Keratinocyte (primary cell): ENCODE data around the gene TDRD1.

Experiments
- CTCF ChIP-seq, 3 experiments: IDR thresholded peaks in 1 of 3; conservative IDR thresholded peaks in 1 of 3; optimal IDR thresholded peaks in 1 of 3; 2 replicates in 2 of 3; 3 replicates in 1 of 3; pipeline versions ENCODE3 to v1.5.1; 2011; ENCODE audit warnings: low read length in 3 of 3, mild to moderate bottlenecking in 3 of 3, moderate library complexity in 2 of 3, control low read depth in 1 of 3, inconsistent platforms in 1 of 3; ENCODE audit not compliant: insufficient read depth in 2 of 3; ENCODE audit errors: extremely low read depth in 1 of 3
- EZH2 ChIP-seq: IDR thresholded peaks from one replicate; pipeline ENCODE4 v1.6.1; 2012; ENCODE audit warnings: inconsistent platforms, mild to moderate bottlenecking, low read length, moderate library complexity

- TF ChIP-seq CTCF (optimal IDR thresholded peaks at IDR 0.05 in 1 of 3, IDR thresholded peaks at IDR 0.05 in 1 of 3, conservative IDR thresholded peaks at IDR 0.05 in 1 of 3; ENCODE audit: extremely low read depth in 1 of 3, insufficient read depth in 2 of 3, low read length in 3 of 3) (no peak), EZH2 (no peak)
Observed at GRCh38 chr10:114265392-114266053, 86.4 kb downstream of the TDRD1 start.
